ENCODE measurements around the gene ZNF106.

The ZNF106 gene

DNA sequence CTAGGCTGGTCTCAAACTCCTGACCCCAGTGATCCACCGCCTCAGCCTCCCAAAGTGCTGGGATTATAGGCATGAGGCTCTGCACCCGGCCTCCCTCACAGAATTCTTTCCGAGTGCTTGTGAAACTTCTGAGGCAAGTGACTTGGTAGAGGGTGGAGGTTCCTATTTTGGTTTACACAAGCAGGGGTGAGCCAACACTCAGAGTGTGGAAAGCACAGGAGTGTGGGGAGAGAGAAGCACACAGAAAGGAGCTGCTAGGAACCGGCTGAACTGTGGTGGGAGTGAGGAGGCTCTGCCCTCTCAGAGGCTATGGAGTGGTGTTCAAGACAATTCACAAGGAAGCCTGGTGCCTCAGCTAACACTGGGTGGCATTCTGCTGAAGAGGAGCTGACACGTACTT lies 123.9 kb downstream of the ZNF106 start:
- no peak for DNase-seq (ENCODE audit: low read depth in 2 of 2)

DNA sequence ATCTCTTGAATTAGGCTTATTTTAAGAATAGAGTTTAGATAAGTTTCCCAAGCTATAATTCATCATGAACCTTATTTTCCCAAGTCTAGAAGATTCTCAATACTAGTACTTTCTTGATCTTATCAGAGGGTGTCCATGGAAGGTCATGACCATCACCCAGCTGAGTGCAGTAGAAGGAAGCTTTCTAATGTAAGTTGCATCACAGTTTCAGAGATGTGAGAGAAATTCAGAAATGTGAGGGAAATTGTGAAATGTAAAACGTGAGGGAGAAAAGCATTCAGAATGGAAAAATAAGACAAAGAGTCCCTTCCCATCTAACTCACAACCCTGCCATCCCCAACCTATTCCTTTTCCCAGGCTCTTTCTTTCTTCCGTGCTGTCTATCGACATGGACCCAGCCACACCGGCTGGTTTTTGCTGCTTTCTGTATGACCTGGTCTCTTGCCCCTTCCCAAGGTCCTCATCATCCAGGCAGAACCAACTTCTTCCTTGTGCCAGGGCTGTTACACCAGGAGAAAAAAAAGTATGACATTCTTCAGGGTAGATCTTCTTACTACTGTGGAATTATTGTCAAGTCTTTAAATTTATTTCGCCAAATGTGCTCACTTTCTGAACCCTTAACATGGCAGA lies 124.9 kb downstream of the ZNF106 start:
- DNase-seq (ENCODE audit: low read depth in 2 of 2), result no peak

DNA sequence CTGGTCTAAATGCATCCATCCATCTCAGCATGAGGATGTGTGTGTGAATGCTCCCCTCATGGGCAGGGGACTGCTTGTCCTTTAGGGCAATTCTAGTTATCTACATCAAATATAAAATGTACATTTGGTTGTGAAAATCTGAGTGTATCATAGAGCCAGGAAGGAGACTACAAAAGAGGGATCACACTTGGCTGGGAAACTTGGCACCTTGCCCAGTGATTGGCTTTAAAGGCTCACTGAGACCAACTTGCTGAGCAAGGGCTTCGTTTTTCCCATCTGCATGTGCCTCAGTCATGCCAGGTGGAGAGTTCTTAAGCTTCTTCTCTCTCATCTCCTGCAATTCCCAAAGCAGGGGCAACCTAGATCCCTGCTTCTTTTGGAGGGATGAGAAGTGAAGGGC lies 126.4 kb downstream of the ZNF106 start:
- DNase-seq (ENCODE audit: low read depth in 2 of 2), result no peak

DNA sequence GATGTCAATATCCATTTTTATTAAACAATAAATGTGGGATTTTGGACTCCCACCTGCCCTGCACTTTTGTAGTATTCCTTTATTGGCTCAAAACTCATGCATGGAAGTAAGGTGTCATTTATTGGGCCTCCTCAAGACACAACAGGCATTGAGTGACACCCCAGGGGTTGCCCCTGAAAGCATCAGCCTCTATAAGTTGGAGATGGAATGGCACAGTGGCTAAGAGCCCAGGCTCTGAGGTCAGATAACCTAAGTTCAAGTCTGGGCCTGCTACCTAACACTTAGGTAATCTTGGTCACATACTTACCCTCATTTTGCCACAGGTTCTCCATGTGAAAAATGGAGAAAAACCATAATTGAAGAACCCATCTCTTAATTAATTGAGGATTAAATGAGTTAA lies 127.0 kb downstream of the ZNF106 start:
- DNase-seq (ENCODE audit: low read depth in 2 of 2), result no peak

DNA sequence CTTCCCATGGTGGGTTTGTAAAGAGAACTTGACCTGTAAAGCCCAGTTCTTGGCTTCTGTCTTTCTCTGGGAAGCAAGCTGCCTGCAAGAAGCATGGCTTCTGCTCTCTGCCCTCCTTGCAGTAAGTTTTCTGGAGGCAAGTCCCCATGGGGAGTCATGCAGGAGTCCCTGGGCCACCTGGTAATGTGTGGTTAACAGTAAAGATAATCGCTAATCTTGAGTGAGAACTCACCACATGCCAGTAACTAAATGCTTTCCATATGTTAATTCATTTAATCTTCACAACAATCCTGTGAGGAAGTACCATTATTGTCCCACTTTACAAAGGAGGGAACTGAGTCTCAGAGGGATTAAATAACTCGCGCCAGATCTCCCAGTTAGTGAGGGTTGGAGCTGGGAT lies 127.5 kb downstream of the ZNF106 start:
- DNase-seq (ENCODE audit: low read depth in 2 of 2), result no peak

All from stimulated activated CD8-positive, alpha-beta memory T cell treated with anti-CD3 and anti-CD28 coated beads, Interleukin-15, amount 100 ng/mL, for 4 hours (primary cell).